Measurements from ENCODE around the gene CHKA. TPM values are rescaled to one million over a fixed set of nuclear protein-coding genes. Genes with fewer than 3 reads are reported as not detected.

CHKA gene
- total and polyA plus RNA-seq, 2 of the 4 experiments (the other 2 are of a cell fraction), result 4.5 to 8.4 TPM

- TF ChIP-seq CTCF (conservative IDR thresholded peaks at IDR 0.05; ENCODE audit: low read depth, low read length), result no peak
These were observed 48.3 kb upstream of the CHKA start (continued) for GRCh38 chr11:68169442-68169841.

GRCh38 chr11:68168694-68169093, 47.5 kb upstream of the CHKA start:
- POLR2A ChIA-PET (ENCODE audit: unreplicated experiment), result interaction anchor here (0.5 kb wide), 1 partner anchor 134 kb away, joined by 3 read pairs; no protein-coding TSS in a partner anchor
- in situ Hi-C loops (cut with MboI; ENCODE audit: low sequenced_read_pairs), result no loop called here
- Histone ChIP-seq H3K23ac (ENCODE audit: low read depth, low read length) (no peak overlapping the region), H3K4me2 (ENCODE audit: low read depth, low read length) (no peak overlapping the region), H4K20me1 (ENCODE audit: insufficient read depth, low read length) (no peaks in the 10 kb centered on the region; the same call in 1 of the 2 replicates), H3K56ac (ENCODE audit: extremely low read depth, insufficient read depth, low read length) (no peak overlapping the region), H2BK5ac (ENCODE audit: low read depth, low read length, poor library complexity, severe bottlenecking) (no peak overlapping the region), H3K4me3 (ENCODE audit: insufficient read depth, low read depth, low read length) (no peak overlapping the region), H4K5ac (ENCODE audit: low read depth, low read length) (no peak overlapping the region), H4K91ac (ENCODE audit: insufficient read depth, low read depth, low read length) (no peak overlapping the region), H3K9ac (ENCODE audit: low read depth, low read length) (no peak overlapping the region), H2AK9ac (replicated peaks; ENCODE audit: low read depth, low read length, poor library complexity) (no peak overlapping the region), H3K9me3 (ENCODE audit: control insufficient read depth, insufficient read depth, low read length) (no peaks in the 10 kb centered on the region), H3K4ac (ENCODE audit: low read depth, low read length) (no peak overlapping the region), H2AK5ac (ENCODE audit: low read depth, low read length) (no peak overlapping the region), H2BK120ac (ENCODE audit: low read depth, low read length) (no peak overlapping the region), H2BK15ac (ENCODE audit: low read depth, low read length) (no peak overlapping the region), H3K79me1 (ENCODE audit: low read depth in 1 of 2, low read length in 2 of 2) (peaks cover 0 to 6% of the 10 kb centered on the region in 2 experiments; a peak in 2 of 4 replicates), H3K36me3 (ENCODE audit: control insufficient read depth, insufficient read depth, low read length) (peaks cover 46% of the 10 kb centered on the region), H3K4me1 (ENCODE audit: control insufficient read depth, insufficient read depth, low read length) (no peaks in the 10 kb centered on the region), H3K18ac (ENCODE audit: low read depth, low read length) (no peak overlapping the region), H2BK20ac (ENCODE audit: low read depth, low read length) (no peak overlapping the region), H2AFZ (replicated peaks; ENCODE audit: low read length, poor library complexity) (no peak overlapping the region), H4K8ac (ENCODE audit: low read depth in 2 of 2, low read length in 2 of 2) (no peak overlapping the region), H3K27me3 (ENCODE audit: control insufficient read depth, insufficient read depth, low read length) (no peaks in the 10 kb centered on the region), H3K27ac (ENCODE audit: insufficient read depth, low read length) (no peak overlapping the region), H3K9me1 (ENCODE audit: insufficient read depth, low read length) (peaks cover 8% of the 10 kb centered on the region; the same call in 1 of the 2 replicates), H3K14ac (replicated peaks; ENCODE audit: low read depth, low read length) (no peak overlapping the region)
- 100% methylated on average over 2 of the region's 5 CpGs; no CpG with 5 or more reads in 1 of the 2 experiments for WGBS, 2 experiments (ENCODE audit: extremely low coverage in 2 of 2, insufficient read length in 1 of 2)
- DNase-seq (no peak), ATAC-seq (ENCODE audit: low read depth) (no peak)
- no TSS peak for BruUV-seq (replicated peaks)
- CTCF ChIA-PET, result no interaction called here
- intact Hi-C loops (cut with micrococcal nuclease), result no loop called here
- dilution Hi-C loops (cut with HindIII; ENCODE audit: low sequenced_read_pairs, unreplicated experiment), result no loop called here
- no peak for TF ChIP-seq CHD1 (IDR thresholded peaks at IDR 0.05; ENCODE audit: low read depth, low read length)
- TF ChIP-seq POLR2A (IDR thresholded peaks at IDR 0.05; ENCODE audit: low read depth, low read length), result no peak
- TF ChIP-seq SMC3 (IDR thresholded peaks at IDR 0.05; ENCODE audit: low read depth, low read length), result no peak
- TF ChIP-seq RFX5 (IDR thresholded peaks at IDR 0.05; ENCODE audit: low read depth, low read length), result no peak
- no peak for TF ChIP-seq BHLHE40 (IDR thresholded peaks at IDR 0.05; ENCODE audit: low read depth, low read length)
- no peak for TF ChIP-seq RAD21 (IDR thresholded peaks at IDR 0.05; ENCODE audit: low read length)
- no peak for TF ChIP-seq CTCF (conservative IDR thresholded peaks at IDR 0.05; ENCODE audit: low read depth, low read length)
- no peak for TF ChIP-seq FOS (IDR thresholded peaks at IDR 0.05; ENCODE audit: low read depth, low read length)
- no peak for TF ChIP-seq RCOR1 (IDR thresholded peaks at IDR 0.05; ENCODE audit: insufficient replicate concordance, low read length)
- no peak for TF ChIP-seq MXI1 (IDR thresholded peaks at IDR 0.05; ENCODE audit: borderline replicate concordance, low read depth, low read length)
- no peak for TF ChIP-seq MAZ (IDR thresholded peaks at IDR 0.05; ENCODE audit: borderline replicate concordance, low read depth, low read length)
- no peak for TF ChIP-seq ELK1 (IDR thresholded peaks at IDR 0.05; ENCODE audit: borderline replicate concordance, low read depth, low read length)
- TF ChIP-seq CEBPB (IDR thresholded peaks at IDR 0.05; ENCODE audit: low read depth, low read length), result no peak

Data from IMR-90 (cell line).